T47D (cell line): Measurements from ENCODE around the gene LCNL1.
A peak's percentile ranks its signal among the peaks of the same experiment; 100 is the strongest.

Experiments used
- DNase-seq, 2 experiments: peaks; one replicate each; pipeline versions ENCODE4 v3.0.0 to v3.0.0-alpha.2; 2011 to 2012; ENCODE audit warnings: low read depth in 1 of 2, low spot score in 1 of 2
- JUND ChIP-seq: IDR thresholded peaks from 2 replicates; pipeline ENCODE4 v1.6.1; 2012; ENCODE audit warnings: low read depth
- in situ Hi-C: cut with HindIII; loops from 2 replicates; pipeline ENCODE4 v1.10.0; 2016; ENCODE audit warnings: low sequenced_read_pairs, low pct_unique_long_range_greater_than_20kb

Gene LCNL1

GRCh38 chr9:136975644-136976043 lies 7.1 kb upstream of the LCNL1 start:
- DNase-seq: no peak
- TF ChIP-seq JUND: no peak
- in situ Hi-C loops: no loop called here

- in situ Hi-C loops: no loop called here
- no peak for DNase-seq
- no peak for TF ChIP-seq JUND
Observed at GRCh38 chr9:136977223-136977622, 5.6 kb upstream of the LCNL1 start, which contains the start of gene PTGDS. Gene PTGDS, plus strand, starts transcription at chr9:136977504. Its CDS starts 75 bp downstream, at chr9:136977579.

GRCh38 chr9:136977649-136978072 lies 5.1 kb upstream of the LCNL1 start:
- in situ Hi-C loops: no loop called here
- DNase-seq: no peak
- no peak for TF ChIP-seq JUND

- peak; percentile 94 to 99 for DNase-seq
- no peak for TF ChIP-seq JUND
- in situ Hi-C loops: no loop called here
Observed at GRCh38 chr9:136978073-136978864, 4.5 kb upstream of the LCNL1 start.

GRCh38 chr9:136978865-136979544 lies 3.8 kb upstream of the LCNL1 start:
- no peak for DNase-seq
- no peak for TF ChIP-seq JUND
- in situ Hi-C loops: no loop called here

GRCh38 chr9:136979769-136980587 lies 2.8 kb upstream of the LCNL1 start:
- DNase-seq: no peak
- no peak for TF ChIP-seq JUND
- in situ Hi-C loops: no loop called here

GRCh38 chr9:136980669-136981478 lies 1.9 kb upstream of the LCNL1 start:
- TF ChIP-seq JUND: no peak
- no peak for DNase-seq
- in situ Hi-C loops: no loop called here

GRCh38 chr9:136981588-136982231 lies 1.1 kb upstream of the LCNL1 start:
- DNase-seq: no peak
- in situ Hi-C loops: no loop called here
- TF ChIP-seq JUND: no peak

GRCh38 chr9:136983167-136983566 lies 374 bp downstream of the LCNL1 start:
- TF ChIP-seq JUND: no peak
- DNase-seq: no peak
- in situ Hi-C loops: no loop called here

GRCh38 chr9:136983656-136984314 lies 992 bp downstream of the LCNL1 start:
- no peak for DNase-seq
- TF ChIP-seq JUND: no peak
- in situ Hi-C loops: no loop called here

- TF ChIP-seq JUND: no peak
- in situ Hi-C loops: no loop called here
Observed at GRCh38 chr9:136984464-136985026, 1.8 kb downstream of the LCNL1 start.

More at GRCh38 chr9:136984464-136985026, 1.8 kb downstream of the LCNL1 start:
- no peak for DNase-seq
